DND-41 (cell line): ENCODE measurements around the gene GHRL.

Experiments used
- CTCF ChIP-seq: IDR thresholded peaks from 2 replicates; pipeline ENCODE4 v1.5.1; 2012; ENCODE audit warnings: borderline replicate concordance, low read length, moderate library complexity, mild to moderate bottlenecking; ENCODE audit not compliant: poor library complexity, severe bottlenecking; ENCODE audit errors: extremely low read depth
- EZH2 ChIP-seq: IDR thresholded peaks from 3 replicates; pipeline ENCODE4 v1.6.1; 2012; ENCODE audit warnings: borderline replicate concordance, low read depth, mild to moderate bottlenecking, moderate library complexity, low read length, inconsistent platforms; ENCODE audit not compliant: severe bottlenecking

DNA sequence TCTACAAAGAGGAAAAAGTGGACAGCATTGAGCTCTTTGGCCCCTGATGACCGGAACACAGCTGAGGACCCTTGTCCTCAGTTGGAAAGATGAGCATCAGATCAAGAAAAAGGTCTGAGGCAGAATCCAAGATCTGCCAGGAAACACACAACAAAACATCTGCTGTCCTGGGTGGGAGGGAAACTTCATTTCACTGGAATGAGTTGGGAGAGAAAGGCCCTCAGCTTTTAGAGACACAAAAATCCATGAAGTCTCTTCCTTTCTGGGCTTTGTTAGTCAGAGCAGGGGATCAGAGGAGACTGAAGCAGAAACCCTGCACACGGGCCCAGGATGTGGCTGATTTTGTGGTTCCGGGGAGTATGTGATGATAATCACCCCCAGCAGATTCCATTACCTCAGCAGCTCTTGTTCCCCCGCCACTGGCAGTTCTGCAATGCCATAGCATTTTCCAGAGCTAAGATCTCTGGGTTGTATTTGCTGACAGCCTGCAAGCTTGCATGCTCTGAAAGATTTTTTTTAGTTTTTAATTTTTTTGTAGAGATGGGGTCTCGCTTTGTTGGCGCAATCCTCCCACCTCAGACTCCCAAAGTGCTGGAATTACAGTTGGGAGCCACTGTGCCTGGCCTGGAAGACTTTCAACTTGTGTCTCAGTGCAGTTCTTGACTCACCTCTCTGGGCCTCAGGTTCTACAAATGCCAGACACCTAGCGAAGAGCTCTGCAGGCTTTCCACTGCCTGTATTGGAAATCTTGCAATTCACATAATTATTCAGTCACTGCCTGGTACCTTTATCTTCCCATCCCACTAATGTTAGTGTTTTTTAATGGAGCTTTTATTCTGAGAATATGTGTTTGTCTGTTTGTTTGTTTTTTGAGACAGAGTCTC, 50.3 kb downstream of the GHRL start:
- TF ChIP-seq CTCF (no peak), EZH2 (no peak)
